CD4-positive, CD25-positive, alpha-beta regulatory T cell (primary cell): ENCODE results near the gene CYB561. TPM values are rescaled to one million over a fixed set of nuclear protein-coding genes. Genes with fewer than 3 reads are reported as not detected.
"Not testable (repeated sequence)": the region's sequence is repeated elsewhere in the genome, so short reads cannot be mapped to it uniquely, and the experiment has no call there.

Source experiments
- ATAC-seq, 2 donors: fragments of 150-1000 bp; cut with Tn5 transposase; one replicate each; pipeline ENCODE4 v1.10.0; 2021; ENCODE audit warnings: low read depth in 2 of 2, moderate number of reproducible peaks in 2 of 2, moderate library complexity in 1 of 2
- DNase-seq, 3 donors: peaks; one replicate each; pipeline versions ENCODE4 v3.0.0 to v3.0.0-alpha.2; 2012 to 2022; ENCODE audit warnings: mixed read lengths in 1 of 3
- H3K27ac ChIP-seq: one replicate; pipeline ENCODE4 v1.7.0; 2013; ENCODE audit warnings: mild to moderate bottlenecking, low read length; ENCODE audit not compliant: insufficient read depth, poor library complexity, severe bottlenecking
- H3K27me3 ChIP-seq: one replicate; pipeline ENCODE4 v1.7.0; 2013; ENCODE audit warnings: low read length; ENCODE audit not compliant: control insufficient read depth, insufficient read depth
- H3K36me3 ChIP-seq: one replicate; pipeline ENCODE4 v1.7.0; 2013; ENCODE audit warnings: mild to moderate bottlenecking, low read length, moderate library complexity; ENCODE audit not compliant: control insufficient read depth, insufficient read depth
- H3K4me1 ChIP-seq: 2 replicates; pipeline ENCODE4 v1.7.0; 2013; ENCODE audit warnings: mild to moderate bottlenecking, low read length; ENCODE audit not compliant: insufficient read depth, control insufficient read depth, poor library complexity, severe bottlenecking
- H3K4me3 ChIP-seq: one replicate; pipeline ENCODE4 v1.7.0; 2013; ENCODE audit warnings: low read depth, mild to moderate bottlenecking, low read length, moderate library complexity
- H3K9me3 ChIP-seq, 2 experiments: 1 replicate in 1 of 2; 2 replicates in 1 of 2; pipeline ENCODE4 v1.7.0; 2013; ENCODE audit warnings: low read length in 2 of 2, mild to moderate bottlenecking in 1 of 2, moderate library complexity in 1 of 2; ENCODE audit not compliant: control insufficient read depth in 2 of 2
- H3K27ac Mint-ChIP-seq, 3 donors: one replicate each; pipeline ENCODE4 v1.8.0; 2020 to 2022; ENCODE audit warnings: mild to moderate bottlenecking in 3 of 3, mixed read lengths in 3 of 3, moderate library complexity in 2 of 3
- H3K27me3 Mint-ChIP-seq: one replicate; pipeline ENCODE4 v1.8.0; 2022; ENCODE audit warnings: mild to moderate bottlenecking, mixed read lengths
- H3K36me3 Mint-ChIP-seq: one replicate; pipeline ENCODE4 v1.8.0; 2020; ENCODE audit warnings: mixed read lengths
- H3K4me1 Mint-ChIP-seq, 4 donors: one replicate each; pipeline ENCODE4 v1.8.0; 2020 to 2022; ENCODE audit warnings: mixed read lengths in 4 of 4, mild to moderate bottlenecking in 1 of 4
- H3K4me3 Mint-ChIP-seq, 4 donors: one replicate each; pipeline ENCODE4 v1.8.0; 2020 to 2022; ENCODE audit warnings: mild to moderate bottlenecking in 4 of 4, mixed read lengths in 4 of 4, moderate library complexity in 3 of 4
- H3K9me3 Mint-ChIP-seq, 7 donors: one replicate each; pipeline ENCODE4 v1.8.0; 2020 to 2022; ENCODE audit warnings: mixed read lengths in 7 of 7, mild to moderate bottlenecking in 3 of 7, moderate library complexity in 2 of 7
- polyA plus RNA-seq, 4 donors: library from polyadenylated mRNA; unstranded; fragments of 300-500 nt; fragmentation: Illumina TruSeq; gene quantifications; one replicate each; pipeline ENCODE4 v1.2.3, GENCODE V29; 2021
- total RNA-seq: library from RNA; stranded (reverse); gene quantifications from one replicate; pipeline ENCODE4 v1.2.3, GENCODE V29; 2022

CYB561 gene
- total and polyA plus RNA-seq, 5 donors from 2014 or later, result 0.28 to 6.1 (median 0.97) TPM

GRCh38 chr17:63468099-63468498, 22.0 kb upstream of the CYB561 start:
- H3K27me3 ChIP-seq, H3K9me3 Mint-ChIP-seq, H3K36me3 ChIP-seq, H3K9me3 ChIP-seq, ATAC-seq, H3K4me1 Mint-ChIP-seq, H3K4me1 ChIP-seq, H3K4me3 ChIP-seq, H3K27ac ChIP-seq, DNase-seq, H3K4me3 Mint-ChIP-seq, H3K36me3 Mint-ChIP-seq: not testable (repeated sequence)
- peak overlapping the region in 1 of 3 donors; percentile 86 for H3K27ac Mint-ChIP-seq
- peaks cover 16% of the 10 kb centered on the region for H3K27me3 Mint-ChIP-seq

GRCh38 chr17:63464691-63465236, 18.7 kb upstream of the CYB561 start:
- Histone ChIP-seq H3K27ac (no peak overlapping the region), H3K4me1 (no peaks in the 10 kb centered on the region), H3K27me3 (no peaks in the 10 kb centered on the region), H3K36me3 (no peaks in the 10 kb centered on the region), H3K4me3 (no peak overlapping the region), H3K9me3 (no peaks in the 10 kb centered on the region)
- no peaks in the 10 kb centered on the region for H3K36me3 Mint-ChIP-seq
- no peaks in the 10 kb centered on the region for H3K4me1 Mint-ChIP-seq
- peaks cover 4% of the 10 kb centered on the region for H3K27me3 Mint-ChIP-seq
- no peak for DNase-seq
- H3K27ac Mint-ChIP-seq, result no peak overlapping the region
- H3K9me3 Mint-ChIP-seq, result peaks cover 0 to 2% (median 0%) of the 10 kb centered on the region in 7 donors
- ATAC-seq, result no peak
- no peak overlapping the region for H3K4me3 Mint-ChIP-seq

DNA sequence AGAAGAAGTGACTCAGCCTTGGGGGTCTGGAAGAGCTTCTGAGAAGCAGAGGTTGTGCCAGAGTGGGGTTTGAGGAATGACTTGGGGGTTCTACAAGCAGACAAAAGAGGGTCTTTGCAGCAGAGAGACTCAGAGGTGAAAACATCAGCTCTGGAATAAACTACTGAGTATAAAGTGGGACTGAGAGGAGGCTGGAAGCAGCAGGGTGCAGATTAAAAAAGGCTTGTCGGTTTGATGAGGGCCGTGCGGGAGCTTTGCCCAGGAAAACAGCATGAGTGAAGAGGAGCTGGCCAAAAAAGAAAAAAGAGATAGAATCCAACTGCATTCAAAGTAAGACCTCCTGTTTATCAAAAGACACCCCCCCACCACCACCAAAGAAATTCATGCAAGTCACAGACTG, 17.7 kb upstream of the CYB561 start:
- peaks cover 0 to 2% (median 0%) of the 10 kb centered on the region in 7 donors for H3K9me3 Mint-ChIP-seq
- H3K4me3 Mint-ChIP-seq, result no peak overlapping the region
- H3K27me3 ChIP-seq, result no peaks in the 10 kb centered on the region
- no peaks in the 10 kb centered on the region for H3K36me3 Mint-ChIP-seq
- H3K36me3 ChIP-seq, result no peaks in the 10 kb centered on the region
- no peaks in the 10 kb centered on the region for H3K4me1 ChIP-seq
- no peak overlapping the region for H3K4me3 ChIP-seq
- H3K27ac ChIP-seq, result no peak overlapping the region
- no peak for ATAC-seq
- no peaks in the 10 kb centered on the region for H3K4me1 Mint-ChIP-seq
- H3K9me3 ChIP-seq, result no peaks in the 10 kb centered on the region
- H3K27me3 Mint-ChIP-seq, result peaks cover 4% of the 10 kb centered on the region
- H3K27ac Mint-ChIP-seq, result no peak overlapping the region
- no peak for DNase-seq

DNA sequence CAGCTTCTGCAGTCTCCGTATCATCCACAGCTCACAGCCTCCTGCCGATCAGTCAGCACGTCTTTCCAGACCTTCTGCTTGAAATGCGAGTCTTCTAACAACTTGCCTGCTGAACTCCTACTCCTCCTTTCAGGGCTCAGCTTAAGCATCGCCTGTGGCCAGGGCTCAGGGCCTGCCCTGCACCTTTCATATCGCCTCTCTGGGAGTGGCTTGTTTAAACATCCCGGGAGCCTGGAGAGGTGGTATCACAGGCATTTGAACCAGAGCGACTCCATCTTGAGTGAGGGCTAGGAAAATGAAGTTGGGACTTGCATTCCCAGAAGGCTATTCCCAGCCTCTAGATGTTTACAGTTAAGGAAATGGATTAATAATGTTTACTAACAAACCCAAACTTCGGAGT, 13.9 kb upstream of the CYB561 start:
- Histone ChIP-seq H3K27ac (no peak overlapping the region), H3K4me3 (no peak overlapping the region), H3K27me3 (no peaks in the 10 kb centered on the region), H3K4me1 (no peaks in the 10 kb centered on the region), H3K9me3 (no peaks in the 10 kb centered on the region), H3K36me3 (no peaks in the 10 kb centered on the region)
- H3K36me3 Mint-ChIP-seq, result no peaks in the 10 kb centered on the region
- H3K27ac Mint-ChIP-seq, result no peak overlapping the region
- no peak overlapping the region for H3K4me3 Mint-ChIP-seq
- no peaks in the 10 kb centered on the region for H3K27me3 Mint-ChIP-seq
- ATAC-seq (no peak), DNase-seq (no peak)
- H3K4me1 Mint-ChIP-seq, result no peaks in the 10 kb centered on the region
- peaks cover 0 to 2% (median 0%) of the 10 kb centered on the region in 7 donors for H3K9me3 Mint-ChIP-seq

DNA sequence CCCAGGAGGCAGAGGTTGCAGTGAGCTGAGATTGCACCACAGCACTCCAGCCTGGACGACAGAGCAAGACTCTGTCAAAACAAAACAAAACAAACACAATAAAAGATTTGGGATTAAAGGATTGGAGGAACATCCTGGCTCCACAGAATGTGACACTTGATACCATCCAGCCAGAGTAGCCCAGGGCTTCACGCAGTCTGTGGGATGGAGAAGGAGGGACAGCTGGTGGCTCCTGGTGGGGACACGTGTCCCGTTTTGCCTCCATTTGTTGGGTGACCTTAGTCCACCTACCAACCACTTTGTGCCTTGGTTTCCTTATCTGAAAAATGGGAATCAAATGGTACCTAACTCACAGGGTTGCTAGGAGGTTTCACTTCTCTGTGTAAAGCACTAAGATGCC, 12.4 kb upstream of the CYB561 start:
- Mint-ChIP-seq H3K36me3 (no peaks in the 10 kb centered on the region), H3K9me3 (peaks cover 0 to 2% (median 0%) of the 10 kb centered on the region in 7 donors), H3K4me1 (no peaks in the 10 kb centered on the region), H3K27ac (no peak overlapping the region), H3K27me3 (peaks cover 3% of the 10 kb centered on the region), H3K4me3 (no peak overlapping the region)
- H3K9me3 ChIP-seq, result no peaks in the 10 kb centered on the region
- H3K4me1 ChIP-seq, result no peaks in the 10 kb centered on the region
- DNase-seq (no peak), ATAC-seq (no peak)
- no peaks in the 10 kb centered on the region for H3K27me3 ChIP-seq
- H3K27ac ChIP-seq, result no peak overlapping the region
- H3K4me3 ChIP-seq, result no peak overlapping the region
- no peaks in the 10 kb centered on the region for H3K36me3 ChIP-seq

DNA sequence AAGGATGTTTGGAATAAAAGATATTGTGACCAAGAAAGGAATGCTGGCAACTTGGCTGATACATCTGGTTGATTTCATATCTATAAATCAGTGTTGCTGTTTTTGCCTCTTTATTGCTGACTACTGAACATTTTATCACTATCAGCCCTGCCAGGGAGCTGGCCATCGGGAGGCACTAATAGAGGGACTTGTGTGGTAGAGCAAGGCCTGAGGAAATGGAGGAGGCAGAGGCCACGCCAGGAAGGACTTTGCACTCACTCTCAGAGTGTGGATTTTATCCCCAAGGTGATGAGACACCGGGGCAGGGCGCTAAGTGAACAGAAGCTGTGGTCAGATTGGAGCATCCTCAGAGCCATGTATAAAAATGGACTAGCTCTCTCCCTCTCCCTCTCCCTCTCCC, 9.3 kb upstream of the CYB561 start:
- DNase-seq (no peak), ATAC-seq (no peak)
- H3K36me3 ChIP-seq, result no peaks in the 10 kb centered on the region
- no peak overlapping the region for H3K27ac ChIP-seq
- Mint-ChIP-seq H3K9me3 (no peaks in the 10 kb centered on the region), H3K4me3 (no peak overlapping the region), H3K36me3 (no peaks in the 10 kb centered on the region), H3K27me3 (peaks cover 4% of the 10 kb centered on the region), H3K27ac (no peak overlapping the region), H3K4me1 (peaks cover 0 to under 1% (median 0%) of the 10 kb centered on the region in 4 donors)
- H3K4me1 ChIP-seq, result no peaks in the 10 kb centered on the region
- no peak overlapping the region for H3K4me3 ChIP-seq
- no peaks in the 10 kb centered on the region for H3K27me3 ChIP-seq
- H3K9me3 ChIP-seq, result no peaks in the 10 kb centered on the region

- Histone ChIP-seq H3K27me3 (no peaks in the 10 kb centered on the region), H3K4me1 (no peaks in the 10 kb centered on the region), H3K27ac (no peak overlapping the region), H3K36me3 (no peaks in the 10 kb centered on the region), H3K9me3 (no peaks in the 10 kb centered on the region), H3K4me3 (no peak overlapping the region)
- DNase-seq, result no peak
- Mint-ChIP-seq H3K36me3 (no peaks in the 10 kb centered on the region), H3K9me3 (no peaks in the 10 kb centered on the region), H3K27ac (peak overlapping the region in 1 of 3 donors; percentile 31), H3K27me3 (peaks cover 4% of the 10 kb centered on the region), H3K4me3 (no peak overlapping the region), H3K4me1 (peaks cover 0 to 4% (median 0%) of the 10 kb centered on the region in 4 donors)
- no peak for ATAC-seq
Observed at GRCh38 chr17:63454915-63455314, 8.8 kb upstream of the CYB561 start.

DNA sequence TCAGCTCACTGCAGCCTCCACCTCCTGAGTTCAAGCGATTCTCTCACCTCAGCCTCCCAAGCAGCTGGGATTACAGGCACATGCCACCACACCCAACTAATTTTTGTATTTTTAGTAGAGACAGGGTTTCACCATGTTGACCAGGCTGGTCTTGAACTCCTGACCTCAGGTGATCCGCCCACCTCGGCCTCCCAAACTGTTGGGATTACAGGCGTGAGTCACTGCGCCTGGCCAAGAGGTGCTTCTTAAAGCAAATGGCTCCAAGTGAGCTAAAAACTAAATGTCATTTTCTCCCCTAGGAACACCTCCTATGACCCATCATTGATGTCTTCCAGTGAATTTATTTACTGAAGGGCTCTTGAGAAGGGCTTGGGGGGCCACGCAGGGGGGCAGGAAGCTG, 8.3 kb upstream of the CYB561 start:
- not testable (repeated sequence) for H3K9me3 Mint-ChIP-seq, H3K27me3 Mint-ChIP-seq, H3K9me3 ChIP-seq, H3K4me1 ChIP-seq, H3K27ac ChIP-seq, H3K27me3 ChIP-seq, DNase-seq, H3K4me3 ChIP-seq, ATAC-seq, H3K4me1 Mint-ChIP-seq, H3K36me3 ChIP-seq, H3K4me3 Mint-ChIP-seq, H3K36me3 Mint-ChIP-seq
- H3K27ac Mint-ChIP-seq, result peak overlapping the region in 1 of 3 donors; percentile 35
